ENCODE measurements around the gene COPG1.

DNA sequence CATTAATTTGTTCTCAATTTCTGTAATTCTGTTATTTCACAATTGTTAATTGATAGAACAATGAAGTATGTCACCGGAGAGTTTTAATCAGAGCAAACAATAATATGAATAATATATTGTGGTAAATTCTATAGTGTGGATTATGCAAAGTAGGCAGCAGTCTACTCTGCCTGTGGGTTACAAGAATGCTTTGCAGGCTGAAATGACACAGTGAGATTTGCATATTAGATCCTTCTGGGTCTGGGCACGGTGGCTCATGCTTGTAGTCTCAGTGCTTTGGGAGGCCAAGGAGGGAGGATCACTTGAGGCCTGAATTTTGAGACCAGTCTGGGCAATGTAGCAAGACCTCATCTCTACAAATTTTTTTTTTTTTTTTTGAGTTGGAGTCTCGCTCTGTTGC lies 12.5 kb downstream of the COPG1 start:
- no peak for TF ChIP-seq EP300 (IDR thresholded peaks at IDR 0.05; ENCODE audit: low read depth)
- TF ChIP-seq, protein P1, sequence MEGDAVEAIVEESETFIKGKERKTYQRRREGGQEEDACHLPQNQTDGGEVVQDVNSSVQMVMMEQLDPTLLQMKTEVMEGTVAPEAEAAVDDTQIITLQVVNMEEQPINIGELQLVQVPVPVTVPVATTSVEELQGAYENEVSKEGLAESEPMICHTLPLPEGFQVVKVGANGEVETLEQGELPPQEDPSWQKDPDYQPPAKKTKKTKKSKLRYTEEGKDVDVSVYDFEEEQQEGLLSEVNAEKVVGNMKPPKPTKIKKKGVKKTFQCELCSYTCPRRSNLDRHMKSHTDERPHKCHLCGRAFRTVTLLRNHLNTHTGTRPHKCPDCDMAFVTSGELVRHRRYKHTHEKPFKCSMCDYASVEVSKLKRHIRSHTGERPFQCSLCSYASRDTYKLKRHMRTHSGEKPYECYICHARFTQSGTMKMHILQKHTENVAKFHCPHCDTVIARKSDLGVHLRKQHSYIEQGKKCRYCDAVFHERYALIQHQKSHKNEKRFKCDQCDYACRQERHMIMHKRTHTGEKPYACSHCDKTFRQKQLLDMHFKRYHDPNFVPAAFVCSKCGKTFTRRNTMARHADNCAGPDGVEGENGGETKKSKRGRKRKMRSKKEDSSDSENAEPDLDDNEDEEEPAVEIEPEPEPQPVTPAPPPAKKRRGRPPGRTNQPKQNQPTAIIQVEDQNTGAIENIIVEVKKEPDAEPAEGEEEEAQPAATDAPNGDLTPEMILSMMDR (IDR thresholded peaks at IDR 0.05), result no peak
